IMR-90 (cell line): ENCODE results near the gene TFPI.

Source experiments
- BHLHE40 ChIP-seq: fragments of 150-350 bp; IDR thresholded peaks from 2 replicates; pipeline ENCODE4 v1.6.1; 2016; ENCODE audit warnings: mild to moderate bottlenecking, low read depth, low read length
- CEBPB ChIP-seq: IDR thresholded peaks from 2 replicates; pipeline ENCODE4 v1.6.1; 2012; ENCODE audit warnings: low read depth, low read length, improper control_type of control experiment
- CHD1 ChIP-seq: IDR thresholded peaks from 2 replicates; pipeline ENCODE4 v1.6.1; 2012; ENCODE audit warnings: low read depth, low read length, improper control_type of control experiment
- CTCF ChIP-seq: conservative IDR thresholded peaks from 2 replicates; pipeline ENCODE4 v1.5.1; 2012; ENCODE audit warnings: mild to moderate bottlenecking, low read depth, low read length, improper control_type of control experiment
- MAFK ChIP-seq: IDR thresholded peaks from 2 replicates; pipeline ENCODE4 v1.6.1; 2012; ENCODE audit warnings: low read depth, low read length, improper control_type of control experiment
- MXI1 ChIP-seq: IDR thresholded peaks from 2 replicates; pipeline ENCODE4 v1.6.1; 2012; ENCODE audit warnings: low read depth, mild to moderate bottlenecking, low read length, moderate library complexity, borderline replicate concordance
- NFE2L2 ChIP-seq: fragments of 150-350 bp; IDR thresholded peaks from 2 replicates; pipeline ENCODE4 v1.6.1; 2016; ENCODE audit warnings: low read depth, mild to moderate bottlenecking, low read length
- POLR2A ChIP-seq: IDR thresholded peaks from 2 replicates; pipeline ENCODE4 v1.6.1; 2012; ENCODE audit warnings: mild to moderate bottlenecking, low read depth, low read length
- RCOR1 ChIP-seq: IDR thresholded peaks from 2 replicates; pipeline ENCODE4 v1.6.1; 2012; ENCODE audit warnings: mild to moderate bottlenecking, low read length, improper control_type of control experiment; ENCODE audit not compliant: insufficient replicate concordance
- RFX5 ChIP-seq: IDR thresholded peaks from 2 replicates; pipeline ENCODE4 v1.8.0; 2012; ENCODE audit warnings: low read depth, mild to moderate bottlenecking, low read length, moderate library complexity
- TF ChIP-seq, protein P1 (sequence below): fragments of 150-350 bp; IDR thresholded peaks from 2 replicates; pipeline ENCODE4 v1.6.1; 2016; ENCODE audit warnings: low read depth, mild to moderate bottlenecking, low read length, moderate library complexity, borderline replicate concordance

DNA sequence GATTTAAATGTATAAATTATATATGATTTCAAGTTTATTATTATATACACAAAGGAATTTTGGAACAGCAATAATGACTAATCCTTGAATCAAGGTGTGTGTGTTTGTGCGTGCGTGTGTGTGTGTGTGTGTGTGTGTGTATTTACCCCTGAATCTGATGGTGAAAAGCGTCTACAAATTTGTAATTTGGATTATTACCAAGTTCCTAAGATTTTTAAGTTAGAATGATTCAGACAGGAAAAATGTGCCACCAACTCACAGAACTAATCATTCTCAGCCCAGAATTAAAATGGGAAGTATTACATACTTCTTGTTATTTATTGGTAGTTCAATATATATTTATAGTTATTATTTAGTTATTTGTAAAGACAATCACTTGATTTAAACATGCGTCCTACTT lies 118.5 kb downstream of the TFPI start:
- TF ChIP-seq RCOR1: no peak
- no peak for TF ChIP-seq CTCF
- TF ChIP-seq POLR2A: no peak
- no peak for TF ChIP-seq RFX5
- TF ChIP-seq BHLHE40: no peak
- no peak for TF ChIP-seq CEBPB
- no peak for TF ChIP-seq MXI1
- TF ChIP-seq MAFK: no peak
- TF ChIP-seq NFE2L2: no peak
- no peak for TF ChIP-seq CHD1
- TF ChIP-seq, protein P1, sequence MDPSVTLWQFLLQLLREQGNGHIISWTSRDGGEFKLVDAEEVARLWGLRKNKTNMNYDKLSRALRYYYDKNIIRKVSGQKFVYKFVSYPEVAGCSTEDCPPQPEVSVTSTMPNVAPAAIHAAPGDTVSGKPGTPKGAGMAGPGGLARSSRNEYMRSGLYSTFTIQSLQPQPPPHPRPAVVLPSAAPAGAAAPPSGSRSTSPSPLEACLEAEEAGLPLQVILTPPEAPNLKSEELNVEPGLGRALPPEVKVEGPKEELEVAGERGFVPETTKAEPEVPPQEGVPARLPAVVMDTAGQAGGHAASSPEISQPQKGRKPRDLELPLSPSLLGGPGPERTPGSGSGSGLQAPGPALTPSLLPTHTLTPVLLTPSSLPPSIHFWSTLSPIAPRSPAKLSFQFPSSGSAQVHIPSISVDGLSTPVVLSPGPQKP: no peak
